ENCODE measurements around the gene POU6F2. TPM values are rescaled to one million over a fixed set of nuclear protein-coding genes. Genes with fewer than 3 reads are reported as not detected.

The POU6F2 gene
- total RNA-seq, 1 donor from 2014 or later = 9.2 TPM

DNA sequence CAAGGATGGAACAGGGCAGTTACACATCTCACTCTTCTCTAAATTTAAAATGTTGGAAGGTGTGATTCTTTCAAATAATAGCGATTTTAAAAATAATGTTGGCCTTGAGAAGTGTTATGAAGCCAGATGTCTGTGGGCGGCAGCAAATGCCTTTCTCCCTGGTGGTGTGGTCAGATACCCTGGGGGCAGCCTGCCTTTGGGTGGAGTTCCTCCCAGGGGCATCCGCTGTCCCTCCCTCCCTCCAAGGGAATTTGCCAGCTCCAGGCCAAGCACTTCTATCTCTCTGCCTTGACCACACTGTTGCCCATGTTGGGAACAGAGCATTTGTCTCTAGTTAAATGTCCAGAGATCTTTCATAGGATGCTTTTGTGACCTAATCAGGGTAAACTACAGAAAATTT lies 121.4 kb downstream of the POU6F2 start:
- H3K4me1 Mint-ChIP-seq = no peaks in the 10 kb centered on the region
- TF ChIP-seq, protein P1, sequence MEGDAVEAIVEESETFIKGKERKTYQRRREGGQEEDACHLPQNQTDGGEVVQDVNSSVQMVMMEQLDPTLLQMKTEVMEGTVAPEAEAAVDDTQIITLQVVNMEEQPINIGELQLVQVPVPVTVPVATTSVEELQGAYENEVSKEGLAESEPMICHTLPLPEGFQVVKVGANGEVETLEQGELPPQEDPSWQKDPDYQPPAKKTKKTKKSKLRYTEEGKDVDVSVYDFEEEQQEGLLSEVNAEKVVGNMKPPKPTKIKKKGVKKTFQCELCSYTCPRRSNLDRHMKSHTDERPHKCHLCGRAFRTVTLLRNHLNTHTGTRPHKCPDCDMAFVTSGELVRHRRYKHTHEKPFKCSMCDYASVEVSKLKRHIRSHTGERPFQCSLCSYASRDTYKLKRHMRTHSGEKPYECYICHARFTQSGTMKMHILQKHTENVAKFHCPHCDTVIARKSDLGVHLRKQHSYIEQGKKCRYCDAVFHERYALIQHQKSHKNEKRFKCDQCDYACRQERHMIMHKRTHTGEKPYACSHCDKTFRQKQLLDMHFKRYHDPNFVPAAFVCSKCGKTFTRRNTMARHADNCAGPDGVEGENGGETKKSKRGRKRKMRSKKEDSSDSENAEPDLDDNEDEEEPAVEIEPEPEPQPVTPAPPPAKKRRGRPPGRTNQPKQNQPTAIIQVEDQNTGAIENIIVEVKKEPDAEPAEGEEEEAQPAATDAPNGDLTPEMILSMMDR (IDR thresholded peaks at IDR 0.05; ENCODE audit: unreplicated experiment) = no peak
- no peak overlapping the region for H3K4me3 Mint-ChIP-seq
- no peaks in the 10 kb centered on the region for H3K9me3 Mint-ChIP-seq
- no peak for DNase-seq (ENCODE audit: low spot score in 2 of 2, unreplicated experiment in 2 of 2)
- H3K27me3 Mint-ChIP-seq (ENCODE audit: low read depth) = peaks cover 9% of the 10 kb centered on the region
- H3K36me3 Mint-ChIP-seq = no peaks in the 10 kb centered on the region
- no peak overlapping the region for H3K27ac Mint-ChIP-seq

DNA sequence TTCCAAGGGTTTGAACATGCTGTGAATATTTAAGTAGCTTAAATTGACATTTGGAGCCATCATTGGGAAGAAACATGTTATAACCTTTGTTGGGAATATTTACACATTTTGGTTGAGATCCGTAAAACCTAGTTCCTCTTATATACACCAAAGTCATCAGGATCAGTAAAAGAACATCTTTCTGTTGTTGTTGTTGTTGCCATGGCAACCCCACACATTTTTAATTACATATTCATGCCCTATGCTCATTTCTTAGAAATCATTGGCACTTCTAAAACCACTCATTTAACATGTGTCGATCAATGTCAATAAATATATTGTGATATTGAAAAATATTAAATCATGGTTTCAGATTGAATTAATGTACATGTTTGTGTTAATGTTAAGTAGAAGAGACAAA lies 122.6 kb downstream of the POU6F2 start:
- TF ChIP-seq, protein P1 (IDR thresholded peaks at IDR 0.05; ENCODE audit: unreplicated experiment) = no peak
- H3K36me3 Mint-ChIP-seq = no peaks in the 10 kb centered on the region
- no peak for DNase-seq (ENCODE audit: low spot score in 2 of 2, unreplicated experiment in 2 of 2)
- no peak overlapping the region for H3K4me3 Mint-ChIP-seq
- H3K4me1 Mint-ChIP-seq = no peaks in the 10 kb centered on the region
- H3K27ac Mint-ChIP-seq = no peak overlapping the region
- H3K27me3 Mint-ChIP-seq (ENCODE audit: low read depth) = peaks cover 9% of the 10 kb centered on the region
- no peaks in the 10 kb centered on the region for H3K9me3 Mint-ChIP-seq

DNA sequence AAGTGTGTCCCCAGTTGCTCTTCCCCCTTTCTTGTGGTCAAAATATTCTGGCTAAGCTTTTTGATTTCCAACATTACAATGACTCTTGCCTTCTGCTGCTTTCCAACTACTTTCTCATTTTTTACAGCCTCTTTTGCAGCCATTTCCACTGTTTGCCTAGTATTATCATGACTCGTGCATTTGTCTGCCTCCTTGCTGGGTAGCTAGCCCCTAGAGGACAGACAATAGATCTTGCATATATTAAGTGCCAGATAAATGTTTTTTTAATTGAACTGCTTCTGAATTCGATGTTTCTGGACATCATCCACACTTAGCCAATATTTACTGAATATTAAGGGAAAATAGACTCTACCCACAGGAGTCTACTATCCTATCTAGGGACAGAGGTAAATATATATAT lies 124.5 kb downstream of the POU6F2 start:
- H3K9me3 Mint-ChIP-seq = no peaks in the 10 kb centered on the region
- no peaks in the 10 kb centered on the region for H3K4me1 Mint-ChIP-seq
- H3K27ac Mint-ChIP-seq = no peak overlapping the region
- no peaks in the 10 kb centered on the region for H3K36me3 Mint-ChIP-seq
- no peak for DNase-seq (ENCODE audit: low spot score in 2 of 2, unreplicated experiment in 2 of 2)
- H3K27me3 Mint-ChIP-seq (ENCODE audit: low read depth) = no peaks in the 10 kb centered on the region
- TF ChIP-seq, protein P1 (IDR thresholded peaks at IDR 0.05; ENCODE audit: unreplicated experiment) = no peak
- H3K4me3 Mint-ChIP-seq = no peak overlapping the region

DNA sequence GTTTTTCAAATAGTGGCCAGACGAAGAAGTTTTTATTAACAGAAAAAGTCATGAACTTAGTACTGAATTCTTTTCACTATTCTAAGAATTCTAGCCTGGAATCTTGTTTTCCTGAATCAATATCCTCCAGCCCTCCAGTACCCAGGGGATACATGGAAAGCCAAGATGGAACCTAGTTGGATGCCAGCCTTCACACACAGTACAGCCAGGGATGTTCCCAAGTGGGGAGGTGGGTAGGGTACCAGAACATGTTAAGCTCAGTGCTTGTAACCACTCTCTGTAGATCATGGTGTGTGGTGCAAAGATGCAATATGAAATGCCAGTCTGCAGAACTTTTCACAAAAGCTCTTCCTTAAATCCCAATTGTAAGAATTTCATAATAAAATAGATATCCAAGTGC lies 128.0 kb downstream of the POU6F2 start:
- Mint-ChIP-seq H3K4me3 (no peak overlapping the region), H3K36me3 (no peaks in the 10 kb centered on the region), H3K27me3 (ENCODE audit: low read depth) (no peaks in the 10 kb centered on the region), H3K27ac (no peak overlapping the region), H3K9me3 (no peaks in the 10 kb centered on the region), H3K4me1 (no peaks in the 10 kb centered on the region)
- no peak for DNase-seq (ENCODE audit: low spot score in 2 of 2, unreplicated experiment in 2 of 2)
- TF ChIP-seq, protein P1 (IDR thresholded peaks at IDR 0.05; ENCODE audit: unreplicated experiment) = no peak

DNA sequence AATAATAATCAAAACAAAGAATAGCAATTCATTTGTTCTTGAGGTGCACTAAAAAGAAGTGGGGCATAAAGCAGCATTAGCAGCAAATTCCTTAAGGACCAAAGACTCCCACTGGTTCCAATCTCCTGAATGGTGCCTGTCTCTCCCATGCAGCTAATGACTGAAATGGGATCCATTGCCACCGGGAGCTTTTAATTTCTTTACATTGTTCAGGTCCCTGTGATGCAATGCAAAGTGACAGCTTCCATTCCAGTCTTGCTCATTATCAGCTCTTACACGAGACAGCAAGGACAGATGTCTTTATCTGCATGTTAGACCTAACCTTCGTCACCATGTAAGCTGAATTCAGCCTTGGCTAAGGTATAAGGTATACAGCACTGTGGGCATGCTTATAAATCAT lies 148.1 kb downstream of the POU6F2 start:
- Mint-ChIP-seq H3K27me3 (ENCODE audit: low read depth) (peaks cover 3% of the 10 kb centered on the region), H3K27ac (no peak overlapping the region), H3K36me3 (no peaks in the 10 kb centered on the region), H3K4me1 (no peaks in the 10 kb centered on the region), H3K4me3 (no peak overlapping the region), H3K9me3 (no peaks in the 10 kb centered on the region)
- no peak for DNase-seq (ENCODE audit: low spot score in 2 of 2, unreplicated experiment in 2 of 2)
- TF ChIP-seq, protein P1 (IDR thresholded peaks at IDR 0.05; ENCODE audit: unreplicated experiment) = no peak

DNA sequence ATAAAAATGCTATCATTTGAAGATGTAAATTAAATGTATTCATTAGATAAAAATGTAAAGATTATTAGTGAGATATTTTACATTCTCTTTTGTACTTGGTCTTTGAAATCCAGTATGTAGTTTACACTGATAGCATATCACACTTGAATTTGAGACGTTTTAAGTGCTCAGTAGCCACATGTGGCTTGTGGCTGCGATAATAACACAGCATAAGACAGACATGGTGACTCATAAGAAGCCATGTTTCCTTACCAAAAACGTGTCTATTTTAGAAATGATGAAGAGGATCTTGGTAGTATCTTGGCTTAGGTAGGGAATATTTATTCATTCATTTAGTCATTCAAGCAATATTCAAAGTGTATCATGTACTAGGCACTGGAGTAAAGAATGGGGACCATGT lies 149.3 kb downstream of the POU6F2 start:
- Mint-ChIP-seq H3K27me3 (ENCODE audit: low read depth) (peaks cover 3% of the 10 kb centered on the region), H3K4me3 (no peak overlapping the region), H3K4me1 (no peaks in the 10 kb centered on the region), H3K9me3 (no peaks in the 10 kb centered on the region), H3K27ac (no peak overlapping the region), H3K36me3 (no peaks in the 10 kb centered on the region)
- DNase-seq (ENCODE audit: low spot score in 2 of 2, unreplicated experiment in 2 of 2) = no peak
- TF ChIP-seq, protein P1 (IDR thresholded peaks at IDR 0.05; ENCODE audit: unreplicated experiment) = no peak

All from mesothelial cell of epicardium (in vitro differentiated cells).